UCSD-AML1 (cell line): ENCODE data around the gene SRCAP.

Experiments
- DNase-seq: peaks from one replicate; lab custom pipeline; 2025; ENCODE audit not compliant: unreplicated experiment; lab: John Stamatoyannopoulos, UW

Gene SRCAP

GRCh38 chr16:30787613-30788378, 88.8 kb downstream of the SRCAP start:
- no peak for DNase-seq
